ENCODE measurements around the gene PDLIM3.

DNA sequence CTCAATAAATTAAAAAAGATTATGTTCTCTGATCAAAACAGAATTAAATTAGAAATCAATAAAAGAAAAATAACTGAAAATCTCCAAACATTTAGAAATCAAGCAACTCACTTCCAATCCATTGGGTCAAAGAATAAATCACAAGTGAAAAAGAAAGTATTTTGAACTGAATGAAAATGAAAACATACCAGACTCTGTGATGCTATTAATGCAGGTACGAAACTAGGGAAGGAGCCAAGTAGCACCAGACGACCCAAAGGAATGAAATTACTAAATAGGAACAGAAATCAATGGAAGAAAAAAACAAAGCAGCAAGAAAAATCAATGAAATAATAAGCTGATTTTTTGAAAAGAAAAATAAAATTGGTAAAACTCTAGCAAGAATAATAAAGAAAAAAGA, 79.2 kb downstream of the PDLIM3 start:
- no peak for TF ChIP-seq FOXM1 (IDR thresholded peaks at IDR 0.05; ENCODE audit: borderline replicate concordance, low read depth)
- TF ChIP-seq TEAD4 (IDR thresholded peaks at IDR 0.05): no peak
